Adrenal gland (tissue), 5 donors: Measurements from ENCODE around the gene BCL7B.

Source experiments
- POLR2A ChIP-seq, 2 donors: fragments of 450-650 bp; IDR thresholded peaks; one replicate each; pipeline ENCODE4 v1.6.1; 2017; ENCODE audit warnings: antibody characterized with exemption in 2 of 2, mild to moderate bottlenecking in 2 of 2, moderate library complexity in 1 of 2
- TF ChIP-seq, protein P1 (sequence below), 6 experiments: fragments of 450-650 bp in 4 of 6; fragments of 200-600 bp in 2 of 6; sonication (generic) in 1 of 6; IDR thresholded peaks; 1 replicate in 5 of 6; 2 replicates in 1 of 6; pipeline versions ENCODE4 v1.5.1 to v1.8.0; 2016 to 2021; ENCODE audit warnings: antibody characterized with exemption in 6 of 6, mild to moderate bottlenecking in 2 of 6, moderate library complexity in 1 of 6
- donor health status: DM: no; HTN: no; CAD: no.

DNA sequence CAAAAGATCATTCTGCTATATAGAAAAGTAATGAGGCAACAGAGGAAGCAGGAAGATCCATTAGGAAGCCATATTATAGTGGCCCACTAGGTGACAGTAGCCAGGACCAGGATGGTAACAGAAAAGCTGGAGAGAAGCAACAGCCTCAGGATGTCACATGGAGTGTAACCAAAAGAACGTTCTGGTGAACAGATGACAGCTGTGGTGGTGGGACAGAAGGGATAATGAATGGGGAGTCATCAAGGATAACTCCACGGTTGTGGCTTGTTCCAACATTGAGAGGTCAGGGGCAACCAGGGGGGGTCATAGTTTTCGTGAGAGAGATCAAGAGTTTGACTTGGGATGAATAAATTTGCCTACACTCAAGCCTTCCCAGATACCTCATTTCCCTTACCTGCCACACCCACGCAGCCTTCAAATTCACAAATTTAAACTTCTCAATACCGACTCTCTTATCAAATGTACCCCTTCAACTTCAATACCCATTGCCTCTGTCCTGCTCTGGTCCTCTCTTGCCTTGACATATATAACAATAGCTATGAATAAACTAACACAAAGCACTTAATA lies 11.6 kb upstream of the BCL7B start:
- TF ChIP-seq POLR2A (IDR thresholded peaks at IDR 0.05), result no peak
- TF ChIP-seq, protein P1, sequence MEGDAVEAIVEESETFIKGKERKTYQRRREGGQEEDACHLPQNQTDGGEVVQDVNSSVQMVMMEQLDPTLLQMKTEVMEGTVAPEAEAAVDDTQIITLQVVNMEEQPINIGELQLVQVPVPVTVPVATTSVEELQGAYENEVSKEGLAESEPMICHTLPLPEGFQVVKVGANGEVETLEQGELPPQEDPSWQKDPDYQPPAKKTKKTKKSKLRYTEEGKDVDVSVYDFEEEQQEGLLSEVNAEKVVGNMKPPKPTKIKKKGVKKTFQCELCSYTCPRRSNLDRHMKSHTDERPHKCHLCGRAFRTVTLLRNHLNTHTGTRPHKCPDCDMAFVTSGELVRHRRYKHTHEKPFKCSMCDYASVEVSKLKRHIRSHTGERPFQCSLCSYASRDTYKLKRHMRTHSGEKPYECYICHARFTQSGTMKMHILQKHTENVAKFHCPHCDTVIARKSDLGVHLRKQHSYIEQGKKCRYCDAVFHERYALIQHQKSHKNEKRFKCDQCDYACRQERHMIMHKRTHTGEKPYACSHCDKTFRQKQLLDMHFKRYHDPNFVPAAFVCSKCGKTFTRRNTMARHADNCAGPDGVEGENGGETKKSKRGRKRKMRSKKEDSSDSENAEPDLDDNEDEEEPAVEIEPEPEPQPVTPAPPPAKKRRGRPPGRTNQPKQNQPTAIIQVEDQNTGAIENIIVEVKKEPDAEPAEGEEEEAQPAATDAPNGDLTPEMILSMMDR (IDR thresholded peaks at IDR 0.05), result no peak
